Measurements from ENCODE around the gene GNRH2. TPM values are rescaled to one million over a fixed set of nuclear protein-coding genes. Genes with fewer than 3 reads are reported as not detected.

Gene GNRH2
- total and polyA plus RNA-seq, 2 experiments from 2014 or later: 27.0 to 131 TPM

- Histone ChIP-seq H3K4me2 (no peak overlapping the region), H3K36me3 (replicated peaks; ENCODE audit: insufficient read depth, low read depth) (no peaks in the 10 kb centered on the region), H3K27me3 (peaks cover 24% of the 10 kb centered on the region), H4K20me1 (ENCODE audit: insufficient read depth, poor library complexity, severe bottlenecking) (no peaks in the 10 kb centered on the region), H3K4me1 (ENCODE audit: insufficient read depth) (peaks cover 6% of the 10 kb centered on the region), H2AFZ (no peak overlapping the region), H3K9me3 (ENCODE audit: low read depth) (no peaks in the 10 kb centered on the region), H3K27ac (no peak overlapping the region), H3K79me2 (no peaks in the 10 kb centered on the region), H3K9me2 (replicated peaks; ENCODE audit: insufficient read depth) (no peaks in the 10 kb centered on the region), H3K4me3 (no peak overlapping the region)
- TF ChIP-seq, protein P1, sequence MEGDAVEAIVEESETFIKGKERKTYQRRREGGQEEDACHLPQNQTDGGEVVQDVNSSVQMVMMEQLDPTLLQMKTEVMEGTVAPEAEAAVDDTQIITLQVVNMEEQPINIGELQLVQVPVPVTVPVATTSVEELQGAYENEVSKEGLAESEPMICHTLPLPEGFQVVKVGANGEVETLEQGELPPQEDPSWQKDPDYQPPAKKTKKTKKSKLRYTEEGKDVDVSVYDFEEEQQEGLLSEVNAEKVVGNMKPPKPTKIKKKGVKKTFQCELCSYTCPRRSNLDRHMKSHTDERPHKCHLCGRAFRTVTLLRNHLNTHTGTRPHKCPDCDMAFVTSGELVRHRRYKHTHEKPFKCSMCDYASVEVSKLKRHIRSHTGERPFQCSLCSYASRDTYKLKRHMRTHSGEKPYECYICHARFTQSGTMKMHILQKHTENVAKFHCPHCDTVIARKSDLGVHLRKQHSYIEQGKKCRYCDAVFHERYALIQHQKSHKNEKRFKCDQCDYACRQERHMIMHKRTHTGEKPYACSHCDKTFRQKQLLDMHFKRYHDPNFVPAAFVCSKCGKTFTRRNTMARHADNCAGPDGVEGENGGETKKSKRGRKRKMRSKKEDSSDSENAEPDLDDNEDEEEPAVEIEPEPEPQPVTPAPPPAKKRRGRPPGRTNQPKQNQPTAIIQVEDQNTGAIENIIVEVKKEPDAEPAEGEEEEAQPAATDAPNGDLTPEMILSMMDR (IDR thresholded peaks at IDR 0.05; ENCODE audit: poor library complexity): no peak
- TF ChIP-seq EZH2 (IDR thresholded peaks at IDR 0.05; ENCODE audit: borderline replicate concordance) (no peak), EZH2phosphoT487 (IDR thresholded peaks at IDR 0.05; ENCODE audit: low read depth, severe bottlenecking, unreplicated experiment) (no peak)
- DNase-seq (ENCODE audit: low spot score): no peak
- 93% methylated on average over 4 of the region's 4 CpGs for WGBS (ENCODE audit: low lambda C conversion rate, missing lambda C conversion rate)
Measured at GRCh38 chr20:3077618-3078134, 34.3 kb downstream of the GNRH2 start.

GRCh38 chr20:3080939-3081388, 37.5 kb downstream of the GNRH2 start:
- Histone ChIP-seq H3K4me2 (no peak overlapping the region), H3K79me2 (no peaks in the 10 kb centered on the region), H3K36me3 (replicated peaks; ENCODE audit: insufficient read depth, low read depth) (no peaks in the 10 kb centered on the region), H2AFZ (no peak overlapping the region), H4K20me1 (ENCODE audit: insufficient read depth, poor library complexity, severe bottlenecking) (no peaks in the 10 kb centered on the region), H3K4me3 (no peak overlapping the region), H3K4me1 (ENCODE audit: insufficient read depth) (peaks cover 7% of the 10 kb centered on the region), H3K27ac (no peak overlapping the region), H3K9me3 (ENCODE audit: low read depth) (no peaks in the 10 kb centered on the region), H3K27me3 (peaks cover 37% of the 10 kb centered on the region), H3K9me2 (replicated peaks; ENCODE audit: insufficient read depth) (no peaks in the 10 kb centered on the region)
- no peak for TF ChIP-seq EZH2 (IDR thresholded peaks at IDR 0.05; ENCODE audit: borderline replicate concordance)
- TF ChIP-seq, protein P1 (IDR thresholded peaks at IDR 0.05; ENCODE audit: poor library complexity): no peak
- TF ChIP-seq EZH2phosphoT487 (IDR thresholded peaks at IDR 0.05; ENCODE audit: low read depth, severe bottlenecking, unreplicated experiment): no peak
- WGBS (ENCODE audit: low lambda C conversion rate, missing lambda C conversion rate): 84% methylated on average over 6 of the region's 6 CpGs
- DNase-seq (ENCODE audit: low spot score): no peak

DNA sequence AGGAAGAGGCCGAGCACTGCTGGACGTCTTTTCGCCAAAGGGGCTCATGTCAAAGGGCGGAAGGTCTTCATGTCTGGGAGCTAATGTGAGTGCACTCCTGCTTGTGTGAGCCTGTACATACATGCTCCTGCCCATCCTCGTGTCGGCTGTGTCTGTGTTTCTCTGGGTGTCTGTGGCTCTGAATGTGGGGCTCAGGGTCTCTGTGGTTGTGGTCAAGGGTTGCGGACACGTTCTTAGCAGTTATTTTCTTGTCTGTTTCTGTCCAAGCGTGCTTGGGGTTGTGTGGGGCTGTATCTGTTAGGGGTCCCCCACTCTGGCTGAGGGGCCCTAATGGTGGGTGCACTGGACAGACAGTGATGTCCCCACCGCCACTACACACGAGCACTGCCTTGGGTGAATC, 38.2 kb downstream of the GNRH2 start:
- H3K4me2 ChIP-seq: no peak overlapping the region
- no peaks in the 10 kb centered on the region for H3K36me3 ChIP-seq (replicated peaks; ENCODE audit: insufficient read depth, low read depth)
- no peak for DNase-seq (ENCODE audit: low spot score)
- no peak overlapping the region for H3K4me3 ChIP-seq
- TF ChIP-seq, protein P1 (IDR thresholded peaks at IDR 0.05; ENCODE audit: poor library complexity): no peak
- TF ChIP-seq EZH2phosphoT487 (IDR thresholded peaks at IDR 0.05; ENCODE audit: low read depth, severe bottlenecking, unreplicated experiment) (no peak), EZH2 (IDR thresholded peaks at IDR 0.05; ENCODE audit: borderline replicate concordance) (no peak)
- no peaks in the 10 kb centered on the region for H4K20me1 ChIP-seq (ENCODE audit: insufficient read depth, poor library complexity, severe bottlenecking)
- H3K79me2 ChIP-seq: no peaks in the 10 kb centered on the region
- H3K4me1 ChIP-seq (ENCODE audit: insufficient read depth): peaks cover 7% of the 10 kb centered on the region
- peaks cover 37% of the 10 kb centered on the region for H3K27me3 ChIP-seq
- no peaks in the 10 kb centered on the region for H3K9me2 ChIP-seq (replicated peaks; ENCODE audit: insufficient read depth)
- no peaks in the 10 kb centered on the region for H3K9me3 ChIP-seq (ENCODE audit: low read depth)
- H3K27ac ChIP-seq: no peak overlapping the region
- WGBS (ENCODE audit: low lambda C conversion rate, missing lambda C conversion rate): 95% methylated on average over 11 of the region's 11 CpGs
- H2AFZ ChIP-seq: no peak overlapping the region
